Kidney epithelial cell (primary cell): ENCODE results near the gene AIFM3. TPM values are rescaled to one million over a fixed set of nuclear protein-coding genes. Genes with fewer than 3 reads are reported as not detected.

ENCODE experiments used
- DNase-seq: peaks from one replicate; pipeline ENCODE4 v3.0.0-alpha.2; 2010; ENCODE audit warnings: low read depth
- H3K27me3 ChIP-seq: 2 replicates; pipeline ENCODE4 v1.6.0; 2011; ENCODE audit warnings: low read length; ENCODE audit not compliant: control insufficient read depth, insufficient read depth
- H3K36me3 ChIP-seq: 2 replicates; pipeline ENCODE4 v1.5.1; 2011; ENCODE audit warnings: low read length; ENCODE audit not compliant: control insufficient read depth, insufficient read depth
- H3K4me3 ChIP-seq: 2 replicates; pipeline ENCODE4 v1.5.1; 2011; ENCODE audit warnings: low read depth, mild to moderate bottlenecking, control low read depth, low read length
- total RNA-seq: library from RNA; depleted of rRNA; stranded (reverse); fragments of >200 nt; gene quantifications from 2 replicates; pipeline ENCODE4 v1.2.3, GENCODE V29; 2015
- TF ChIP-seq, protein P1 (sequence below): IDR thresholded peaks from 2 replicates; pipeline ENCODE4 v1.5.1; 2011; ENCODE audit warnings: mild to moderate bottlenecking, moderate library complexity, low read length, control low read depth, inconsistent platforms; ENCODE audit not compliant: insufficient read depth, poor library complexity, severe bottlenecking

Gene AIFM3
- total RNA-seq, 1 donor from 2014 or later, result 1.5 TPM

DNA sequence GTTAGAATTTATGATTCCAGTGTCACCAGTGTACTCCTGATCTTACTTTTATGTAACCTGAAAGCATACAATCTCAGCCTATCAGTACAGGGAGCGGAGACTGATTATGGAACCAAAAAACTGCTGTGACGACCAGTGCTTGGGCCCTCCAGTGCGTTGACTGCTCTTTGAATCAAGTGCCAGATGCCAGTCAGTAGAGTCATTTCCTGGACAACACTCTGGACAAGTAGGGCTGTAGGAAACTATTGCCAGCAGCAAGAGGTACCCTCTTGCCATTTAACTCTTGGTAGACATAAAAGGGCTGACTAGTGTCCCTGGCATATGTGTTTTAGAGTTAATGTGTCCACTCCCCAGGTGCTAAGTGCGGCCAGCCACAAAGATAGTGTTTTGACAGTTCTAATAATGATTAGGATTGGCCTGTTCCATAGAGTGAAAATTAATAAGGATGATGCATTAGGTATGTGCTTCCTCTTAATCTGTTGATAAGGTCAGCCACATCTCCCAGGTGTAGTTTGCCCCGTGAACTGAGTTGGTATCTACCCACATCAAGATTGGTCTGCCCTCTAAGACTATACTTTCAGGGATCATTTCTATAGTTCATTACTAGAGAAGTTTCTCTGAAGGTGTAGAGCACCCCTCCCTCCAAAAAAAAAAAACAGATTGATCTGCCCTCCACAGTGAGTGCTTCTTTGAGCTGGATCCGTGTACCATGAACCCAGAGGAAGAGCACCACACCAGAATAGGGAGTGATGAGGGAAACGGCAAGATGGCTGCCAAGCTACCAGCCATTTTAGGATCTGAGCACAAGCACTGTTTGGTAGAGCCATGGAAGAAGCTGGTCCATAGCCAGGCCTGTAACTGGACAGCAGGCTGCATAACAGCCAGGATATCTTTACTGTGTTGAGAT is 20.7 kb upstream of the AIFM3 start:
- Histone ChIP-seq H3K36me3 (peaks cover 1% of the 10 kb centered on the region), H3K27me3 (no peaks in the 10 kb centered on the region), H3K4me3 (no peak overlapping the region)
- TF ChIP-seq, protein P1, sequence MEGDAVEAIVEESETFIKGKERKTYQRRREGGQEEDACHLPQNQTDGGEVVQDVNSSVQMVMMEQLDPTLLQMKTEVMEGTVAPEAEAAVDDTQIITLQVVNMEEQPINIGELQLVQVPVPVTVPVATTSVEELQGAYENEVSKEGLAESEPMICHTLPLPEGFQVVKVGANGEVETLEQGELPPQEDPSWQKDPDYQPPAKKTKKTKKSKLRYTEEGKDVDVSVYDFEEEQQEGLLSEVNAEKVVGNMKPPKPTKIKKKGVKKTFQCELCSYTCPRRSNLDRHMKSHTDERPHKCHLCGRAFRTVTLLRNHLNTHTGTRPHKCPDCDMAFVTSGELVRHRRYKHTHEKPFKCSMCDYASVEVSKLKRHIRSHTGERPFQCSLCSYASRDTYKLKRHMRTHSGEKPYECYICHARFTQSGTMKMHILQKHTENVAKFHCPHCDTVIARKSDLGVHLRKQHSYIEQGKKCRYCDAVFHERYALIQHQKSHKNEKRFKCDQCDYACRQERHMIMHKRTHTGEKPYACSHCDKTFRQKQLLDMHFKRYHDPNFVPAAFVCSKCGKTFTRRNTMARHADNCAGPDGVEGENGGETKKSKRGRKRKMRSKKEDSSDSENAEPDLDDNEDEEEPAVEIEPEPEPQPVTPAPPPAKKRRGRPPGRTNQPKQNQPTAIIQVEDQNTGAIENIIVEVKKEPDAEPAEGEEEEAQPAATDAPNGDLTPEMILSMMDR, result no peak
- DNase-seq, result no peak

DNA sequence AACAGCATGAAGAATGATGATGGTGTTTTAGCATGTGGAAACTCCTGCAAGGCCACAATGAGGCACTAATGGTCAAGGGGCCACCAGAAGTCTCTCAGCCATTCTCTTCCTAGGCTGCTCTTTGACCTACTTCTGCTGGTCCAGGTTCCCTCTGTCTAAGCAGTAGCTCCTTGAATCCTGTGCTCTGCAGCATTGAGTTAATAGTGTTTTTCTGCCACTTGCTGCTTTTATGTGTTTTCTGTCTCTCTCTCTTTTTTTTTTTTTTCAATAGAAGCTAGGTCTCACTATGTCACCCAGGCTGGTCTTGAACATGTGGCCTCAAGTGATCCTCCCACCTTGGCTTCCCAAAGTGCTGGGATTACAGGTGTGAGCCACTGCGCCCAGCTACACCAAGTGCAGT is 20.1 kb upstream of the AIFM3 start:
- peaks cover 1% of the 10 kb centered on the region for H3K36me3 ChIP-seq
- TF ChIP-seq, protein P1, result no peak
- no peak for DNase-seq
- no peaks in the 10 kb centered on the region for H3K27me3 ChIP-seq
- H3K4me3 ChIP-seq, result no peak overlapping the region

DNA sequence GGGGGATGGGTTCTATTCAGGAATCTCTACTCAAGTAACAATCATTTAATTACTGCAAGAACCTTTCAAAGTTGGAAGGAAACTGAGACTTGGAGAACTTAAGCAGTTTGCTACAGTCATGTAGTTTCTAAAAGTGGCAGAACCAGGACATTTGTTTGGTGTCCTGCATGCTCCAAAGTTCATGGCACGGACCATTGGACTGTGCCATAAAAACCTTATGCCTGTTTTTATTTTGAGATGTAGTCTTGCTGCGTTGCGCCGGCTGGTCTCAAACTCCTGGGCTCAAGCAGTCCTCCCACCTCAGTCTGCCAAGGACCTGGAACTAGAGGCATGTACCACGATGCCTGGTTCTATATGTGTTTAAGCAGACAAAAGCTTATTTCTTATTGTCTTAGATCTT is 18.6 kb upstream of the AIFM3 start:
- peaks cover 1% of the 10 kb centered on the region for H3K36me3 ChIP-seq
- TF ChIP-seq, protein P1, result no peak

DNA sequence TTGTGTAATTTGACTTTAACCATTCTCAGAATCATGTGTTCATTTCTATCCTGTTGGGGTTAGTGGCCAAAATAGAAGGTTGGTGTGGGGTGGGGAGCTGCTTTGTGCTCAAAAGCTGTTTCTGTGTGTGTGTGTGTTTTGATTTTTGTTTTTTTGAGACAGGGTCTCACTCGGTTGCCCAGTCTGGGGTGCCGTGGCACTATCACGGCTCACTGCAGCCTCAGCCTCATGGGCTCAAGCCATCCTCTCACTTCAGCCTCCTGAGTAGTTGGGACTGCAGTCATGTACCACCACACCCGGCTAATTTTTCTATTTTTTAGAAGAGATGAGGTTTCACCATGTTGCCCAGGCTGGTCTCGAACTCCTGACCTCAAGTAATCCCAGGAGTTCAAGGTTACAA is 18.1 kb upstream of the AIFM3 start:
- Histone ChIP-seq H3K27me3 (no peaks in the 10 kb centered on the region), H3K4me3 (no peak overlapping the region), H3K36me3 (peaks cover 1% of the 10 kb centered on the region)
- TF ChIP-seq, protein P1, result no peak
- DNase-seq, result no peak

More for the DNA sequence above, 18.6 kb upstream of the AIFM3 start:
- no peak for DNase-seq
- Histone ChIP-seq H3K27me3 (no peaks in the 10 kb centered on the region), H3K4me3 (no peak overlapping the region)

DNA sequence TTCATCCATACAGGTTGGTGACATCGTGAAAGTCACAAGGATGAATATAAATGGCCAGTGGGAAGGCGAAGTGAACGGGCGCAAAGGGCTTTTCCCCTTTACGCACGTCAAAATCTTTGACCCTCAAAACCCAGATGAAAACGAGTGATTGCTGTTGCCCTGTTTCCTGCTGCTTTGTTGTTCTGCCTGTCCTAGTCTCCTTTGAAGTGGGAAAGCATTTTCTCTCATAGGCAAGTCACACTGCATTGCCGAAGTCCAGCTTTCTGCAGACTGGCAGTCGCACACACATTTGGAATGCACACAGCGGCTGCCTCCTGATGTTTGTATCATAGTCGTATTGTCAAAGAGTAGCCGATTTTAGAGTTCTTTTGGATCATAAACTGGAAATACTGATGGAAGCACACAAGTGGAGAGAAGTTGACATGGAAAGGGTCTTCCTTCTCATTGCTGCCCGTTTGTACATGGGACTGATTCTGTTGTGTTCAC is 17.3 kb upstream of the AIFM3 start:
- Histone ChIP-seq H3K36me3 (peaks cover 1% of the 10 kb centered on the region), H3K4me3 (no peak overlapping the region), H3K27me3 (no peaks in the 10 kb centered on the region)
- TF ChIP-seq, protein P1, result no peak
- no peak for DNase-seq
